ENCODE data around the gene LRMDA.

Gene LRMDA

GRCh38 chr10:75957314-75958120 is 526.1 kb downstream of the LRMDA start:
- DNase-seq (ENCODE audit: low read depth) = no peak
- no peak overlapping the region for H3K4me3 ChIP-seq (ENCODE audit: low read depth, low read length)
- TF ChIP-seq CTCF (IDR thresholded peaks at IDR 0.05; ENCODE audit: control insufficient read depth, extremely low read depth, insufficient read depth) = no peak

GRCh38 chr10:75959209-75959608 is 527.8 kb downstream of the LRMDA start:
- DNase-seq (ENCODE audit: low read depth) = no peak
- H3K4me3 ChIP-seq (ENCODE audit: low read depth, low read length) = no peak overlapping the region
- TF ChIP-seq CTCF (IDR thresholded peaks at IDR 0.05; ENCODE audit: control insufficient read depth, extremely low read depth, insufficient read depth) = no peak

GRCh38 chr10:75959912-75960311 is 528.5 kb downstream of the LRMDA start:
- TF ChIP-seq CTCF (IDR thresholded peaks at IDR 0.05; ENCODE audit: control insufficient read depth, extremely low read depth, insufficient read depth) = no peak

GRCh38 chr10:75962395-75963061 is 531.1 kb downstream of the LRMDA start:
- DNase-seq (ENCODE audit: low read depth) = no peak
- TF ChIP-seq CTCF (IDR thresholded peaks at IDR 0.05; ENCODE audit: control insufficient read depth, extremely low read depth, insufficient read depth) = no peak

More at GRCh38 chr10:75959912-75960311, 528.5 kb downstream of the LRMDA start:
- DNase-seq (ENCODE audit: low read depth) = no peak
- H3K4me3 ChIP-seq (ENCODE audit: low read depth, low read length) = no peak overlapping the region

GRCh38 chr10:75967491-75967890 is 536.1 kb downstream of the LRMDA start:
- H3K4me3 ChIP-seq (ENCODE audit: low read depth, low read length) = no peak overlapping the region
- TF ChIP-seq CTCF (IDR thresholded peaks at IDR 0.05; ENCODE audit: control insufficient read depth, extremely low read depth, insufficient read depth) = no peak
- no peak for DNase-seq (ENCODE audit: low read depth)

More at GRCh38 chr10:75962395-75963061, 531.1 kb downstream of the LRMDA start:
- H3K4me3 ChIP-seq (ENCODE audit: low read depth, low read length) = no peak overlapping the region

GRCh38 chr10:75969031-75969430 is 537.6 kb downstream of the LRMDA start:
- TF ChIP-seq CTCF (IDR thresholded peaks at IDR 0.05; ENCODE audit: control insufficient read depth, extremely low read depth, insufficient read depth) = no peak
- no peak overlapping the region for H3K4me3 ChIP-seq (ENCODE audit: low read depth, low read length)
- DNase-seq (ENCODE audit: low read depth) = no peak

All from LNCaP clone FGC (cell line).